Stimulated activated naive CD8-positive, alpha-beta T cell treated with anti-CD3 and anti-CD28 coated beads, Interleukin-15, Interleukin-2, amounts not matched to agents 100 ng/mL and 50 ng/mL, for 24 hours (primary cell): ENCODE results near the gene POLE.

Experiments used
- H3K27ac Mint-ChIP-seq: one replicate; pipeline ENCODE4 v1.8.0; 2021; ENCODE audit warnings: mild to moderate bottlenecking, mixed read lengths
- H3K27me3 Mint-ChIP-seq: one replicate; pipeline ENCODE4 v1.8.0; 2021; ENCODE audit warnings: mixed read lengths
- H3K36me3 Mint-ChIP-seq: one replicate; pipeline ENCODE4 v1.8.0; 2021; ENCODE audit warnings: low read depth, mixed read lengths
- H3K4me1 Mint-ChIP-seq: one replicate; pipeline ENCODE4 v1.8.0; 2021; ENCODE audit warnings: low read depth, mixed read lengths
- H3K4me3 Mint-ChIP-seq: one replicate; pipeline ENCODE4 v1.8.0; 2021; ENCODE audit warnings: mild to moderate bottlenecking, mixed read lengths
- H3K9me3 Mint-ChIP-seq: one replicate; pipeline ENCODE4 v1.8.0; 2021; ENCODE audit warnings: mixed read lengths

The POLE gene

DNA sequence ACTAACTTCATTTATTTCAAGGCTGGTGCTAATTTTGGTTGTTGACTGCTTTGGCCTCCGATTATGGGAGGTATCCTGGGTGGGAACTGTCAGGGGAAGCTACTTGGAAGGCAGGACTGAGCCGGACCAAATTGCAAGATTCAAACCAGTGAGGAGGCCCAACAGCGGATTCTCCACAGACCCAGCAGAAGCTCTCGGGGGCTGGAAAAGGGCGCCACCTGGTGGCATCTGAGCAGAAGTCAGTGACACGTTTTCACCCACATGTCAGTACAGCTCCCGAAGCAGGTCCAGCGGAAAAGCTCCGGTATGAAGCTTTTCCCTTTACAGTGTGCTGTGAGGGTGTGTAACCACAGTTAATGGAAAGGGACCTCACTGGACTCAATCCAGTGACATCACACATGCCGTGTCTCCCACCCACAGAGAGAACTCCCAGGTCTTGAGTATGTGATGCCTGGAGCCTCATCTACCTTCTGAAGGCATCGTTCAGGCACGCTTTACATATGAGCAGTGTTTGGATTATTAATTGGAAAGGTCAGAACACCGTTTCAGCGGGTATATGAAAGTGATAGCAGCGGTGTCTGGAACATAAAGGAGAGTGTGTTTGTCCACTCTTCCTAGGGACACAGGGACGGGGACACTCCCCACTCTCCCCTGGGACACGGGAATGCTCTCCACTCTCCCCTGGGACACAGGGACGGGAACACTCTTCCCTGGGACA is 72.1 kb downstream of the POLE start:
- Mint-ChIP-seq H3K27ac (no peak overlapping the region), H3K36me3 (peaks cover 4% of the 10 kb centered on the region), H3K27me3 (peaks cover 45% of the 10 kb centered on the region), H3K4me3 (no peak overlapping the region), H3K9me3 (peaks cover 3% of the 10 kb centered on the region), H3K4me1 (peaks cover 11% of the 10 kb centered on the region)

DNA sequence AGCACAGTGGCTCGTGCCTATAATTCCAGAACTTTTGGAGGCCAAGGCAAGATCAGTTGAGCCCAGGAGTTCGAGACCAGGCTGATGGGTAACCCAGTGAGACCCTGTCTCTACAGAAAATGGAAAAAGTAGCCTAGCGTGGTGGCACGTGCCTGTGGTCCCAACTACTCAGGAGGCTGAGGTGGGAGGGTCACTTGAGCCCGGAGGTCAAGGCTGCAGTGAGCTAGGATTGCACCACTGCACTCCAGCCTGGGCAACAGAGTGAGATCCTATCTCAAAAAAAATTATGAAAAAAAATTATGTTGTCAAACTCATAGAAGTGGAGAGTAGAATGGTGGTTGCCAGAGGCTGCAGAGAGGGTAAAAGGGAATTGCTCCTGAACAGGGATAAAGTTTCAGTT is 73.1 kb downstream of the POLE start:
- H3K27me3 Mint-ChIP-seq: peaks cover 54% of the 10 kb centered on the region
- no peak overlapping the region for H3K4me3 Mint-ChIP-seq

DNA sequence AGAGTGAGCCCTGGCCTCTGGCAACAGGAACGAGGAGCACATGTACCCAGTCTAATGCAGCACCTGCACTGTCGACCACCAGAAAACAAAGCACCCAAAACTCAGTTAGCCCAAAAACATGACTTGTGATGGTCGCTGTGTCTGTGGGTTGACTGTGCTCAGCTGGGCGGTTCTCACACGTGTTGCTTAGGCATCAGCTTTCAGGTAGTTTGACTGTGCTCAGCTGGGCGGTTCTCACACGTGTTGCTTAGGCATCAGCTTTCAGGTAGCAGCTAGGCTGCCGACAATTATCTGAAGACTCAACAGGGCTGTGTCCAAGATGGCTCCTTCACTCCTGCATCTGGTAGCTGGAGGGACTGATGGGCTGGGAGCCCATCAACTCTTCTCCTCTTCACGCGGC is 75.5 kb downstream of the POLE start:
- Mint-ChIP-seq H3K9me3 (no peaks in the 10 kb centered on the region), H3K4me1 (peaks cover 15% of the 10 kb centered on the region), H3K36me3 (peaks cover 4% of the 10 kb centered on the region), H3K27ac (no peak overlapping the region), H3K27me3 (peaks cover 58% of the 10 kb centered on the region), H3K4me3 (no peak overlapping the region)

More for the DNA sequence above, 73.1 kb downstream of the POLE start:
- Mint-ChIP-seq H3K9me3 (peaks cover 3% of the 10 kb centered on the region), H3K4me1 (peaks cover 11% of the 10 kb centered on the region), H3K27ac (no peak overlapping the region), H3K36me3 (peaks cover 4% of the 10 kb centered on the region)

DNA sequence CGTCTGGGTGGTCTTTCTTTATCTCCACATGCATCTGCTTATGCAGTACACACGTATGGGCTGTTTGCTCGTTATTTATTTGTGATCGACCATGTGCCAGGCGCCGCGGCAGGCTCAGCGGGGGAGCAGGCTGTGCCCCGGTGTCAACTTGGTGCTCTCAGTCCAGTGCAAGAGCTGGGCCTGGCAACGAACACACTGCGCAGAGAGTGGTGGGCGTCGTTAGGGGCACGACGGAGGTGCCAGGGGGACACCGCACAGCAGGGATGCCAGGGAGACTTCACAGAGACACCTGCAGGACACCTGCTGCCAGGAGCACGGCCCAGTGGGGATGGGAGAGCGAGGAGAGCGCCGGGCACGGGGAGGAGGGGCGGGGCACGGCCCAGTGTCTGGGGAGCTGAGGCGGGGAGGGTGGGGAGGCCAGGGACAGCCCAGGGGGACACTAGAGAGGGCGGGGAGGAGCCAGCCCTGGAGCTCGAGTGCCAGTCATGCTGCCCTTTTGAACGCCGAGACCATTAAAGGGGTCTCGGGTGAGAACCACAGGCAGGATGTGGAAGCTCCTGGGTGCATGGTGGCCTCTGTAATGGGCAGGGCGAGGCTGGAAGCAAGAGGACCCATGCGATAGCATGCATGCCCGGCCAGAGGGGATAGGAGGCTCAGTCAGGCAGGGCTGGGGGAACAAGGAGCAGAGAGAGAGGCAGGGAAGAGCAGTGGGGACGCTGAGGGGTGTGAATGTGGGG is 76.1 kb downstream of the POLE start:
- Mint-ChIP-seq H3K4me3 (no peak overlapping the region), H3K36me3 (peaks cover 4% of the 10 kb centered on the region), H3K27me3 (peaks cover 62% of the 10 kb centered on the region), H3K9me3 (no peaks in the 10 kb centered on the region), H3K27ac (no peak overlapping the region), H3K4me1 (peaks cover 18% of the 10 kb centered on the region)

DNA sequence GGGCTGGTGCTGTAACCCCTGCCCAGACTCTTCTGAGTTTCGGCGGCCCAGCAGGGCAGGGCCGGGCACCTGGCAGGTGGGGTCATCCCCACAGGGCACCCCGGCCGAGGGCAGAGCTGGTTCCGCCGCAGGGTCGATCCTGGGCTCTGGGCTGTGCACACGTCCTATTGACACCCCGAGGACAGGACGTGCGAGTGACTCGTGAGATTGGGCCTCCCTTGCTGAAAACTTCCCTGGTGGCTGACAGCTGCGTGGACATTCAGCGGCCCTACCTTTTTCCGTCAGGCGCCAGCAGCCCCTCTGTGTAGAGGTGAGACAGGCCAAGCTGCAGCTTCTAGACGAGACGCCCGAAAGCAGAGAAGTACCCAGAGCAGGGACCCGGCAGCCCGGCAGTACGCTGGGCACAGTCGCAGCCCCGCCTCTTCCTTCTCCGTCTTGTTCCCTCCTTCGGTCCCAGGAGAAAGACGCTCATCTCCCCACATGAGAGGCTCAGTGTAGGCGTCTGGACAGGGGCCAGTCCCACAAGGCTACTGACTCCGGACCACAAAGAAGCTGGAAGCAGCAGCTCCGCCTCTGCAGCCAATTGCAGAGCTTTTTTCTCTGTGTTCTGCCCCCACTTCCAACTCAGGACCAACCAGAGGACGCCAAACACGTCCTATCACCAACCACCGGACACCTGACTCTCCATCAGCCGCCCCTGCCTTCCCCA is 76.9 kb downstream of the POLE start, which contains the start of gene LRCOL1:
Gene LRCOL1 (minus strand): TSS at position 532 of the 709 bp plus-strand sequence. CDS start 4,331 bp downstream, outside the sequence.
- Mint-ChIP-seq H3K27me3 (peaks cover 56% of the 10 kb centered on the region), H3K9me3 (no peaks in the 10 kb centered on the region), H3K27ac (no peak within 1 kb of the TSS), H3K4me1 (peaks cover 18% of the 10 kb centered on the region), H3K36me3 (peaks cover 4% of the 10 kb centered on the region), H3K4me3 (no peak within 1 kb of the TSS)

DNA sequence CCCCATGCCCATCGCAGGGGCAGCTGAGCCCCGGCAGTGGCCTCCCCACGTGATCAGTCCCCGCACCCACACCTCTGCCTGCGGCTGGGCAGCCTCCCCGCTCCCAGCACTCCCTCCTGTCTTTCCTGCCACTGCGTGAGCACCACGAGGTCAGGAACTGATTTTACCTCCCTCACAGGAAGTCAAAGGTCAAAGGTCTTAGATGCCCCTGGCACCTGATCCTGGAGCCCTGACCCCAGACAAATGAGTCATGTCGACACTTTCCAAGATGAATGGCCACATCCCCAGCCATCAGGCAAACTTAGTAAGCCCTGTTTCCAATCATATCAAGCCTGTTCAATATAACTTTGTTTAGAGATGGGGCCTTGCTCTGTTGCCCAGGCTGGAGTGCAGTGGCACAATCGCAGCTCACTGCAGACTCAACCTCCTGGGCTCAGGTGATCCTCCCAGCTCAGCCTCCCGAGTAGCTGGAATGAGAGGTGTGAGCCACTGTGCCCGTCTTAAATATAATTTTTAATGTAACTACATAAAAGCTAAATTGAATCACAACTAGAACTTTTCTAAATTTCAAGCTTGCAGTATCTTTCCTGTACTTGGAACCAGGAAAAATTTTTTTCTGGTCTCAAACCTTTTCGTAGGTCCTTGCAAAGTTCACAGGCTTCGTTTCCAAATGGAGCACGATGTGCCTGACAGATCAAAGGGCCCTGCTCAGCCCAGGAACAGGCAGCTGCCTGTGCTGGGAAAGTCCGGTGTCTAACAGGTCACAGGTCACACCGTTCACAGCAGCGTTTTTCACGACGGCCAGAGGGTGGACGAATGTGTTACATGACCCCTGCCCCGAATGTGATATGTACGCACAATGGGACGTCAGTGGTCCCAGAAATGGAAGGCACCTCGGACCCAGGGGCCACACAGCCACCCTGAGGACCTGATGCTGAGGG is 78.6 kb downstream of the POLE start:
- H3K27me3 Mint-ChIP-seq: peaks cover 60% of the 10 kb centered on the region
- H3K9me3 Mint-ChIP-seq: no peaks in the 10 kb centered on the region

DNA sequence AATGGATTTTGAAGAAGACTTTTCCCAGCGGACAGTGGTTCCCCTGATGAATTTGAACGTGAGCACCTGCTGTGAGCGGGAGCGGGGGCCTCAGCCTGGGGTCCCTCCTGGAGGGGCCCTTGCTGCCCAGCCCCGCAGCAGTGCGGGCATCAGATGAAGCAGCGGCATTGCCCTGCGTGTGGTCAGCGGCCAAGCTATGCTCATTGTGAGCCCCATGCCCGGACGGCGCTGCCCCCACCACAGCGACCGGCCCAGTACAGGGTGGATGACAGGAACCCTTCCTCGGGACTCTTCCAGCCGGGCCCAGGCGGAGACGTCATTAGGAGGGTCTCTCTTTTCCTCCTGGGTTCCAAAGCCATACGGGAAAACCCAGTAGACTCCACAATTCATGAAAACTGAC is 80.2 kb downstream of the POLE start:
- H3K9me3 Mint-ChIP-seq: no peaks in the 10 kb centered on the region
- H3K4me3 Mint-ChIP-seq: no peak overlapping the region
- peaks cover 69% of the 10 kb centered on the region for H3K27me3 Mint-ChIP-seq
- H3K36me3 Mint-ChIP-seq: peaks cover 4% of the 10 kb centered on the region
- H3K4me1 Mint-ChIP-seq: peaks cover 14% of the 10 kb centered on the region
- no peak overlapping the region for H3K27ac Mint-ChIP-seq

More for the DNA sequence above, 78.6 kb downstream of the POLE start:
- Mint-ChIP-seq H3K27ac (no peak overlapping the region), H3K4me3 (no peak overlapping the region), H3K4me1 (peaks cover 14% of the 10 kb centered on the region), H3K36me3 (peaks cover 4% of the 10 kb centered on the region)

DNA sequence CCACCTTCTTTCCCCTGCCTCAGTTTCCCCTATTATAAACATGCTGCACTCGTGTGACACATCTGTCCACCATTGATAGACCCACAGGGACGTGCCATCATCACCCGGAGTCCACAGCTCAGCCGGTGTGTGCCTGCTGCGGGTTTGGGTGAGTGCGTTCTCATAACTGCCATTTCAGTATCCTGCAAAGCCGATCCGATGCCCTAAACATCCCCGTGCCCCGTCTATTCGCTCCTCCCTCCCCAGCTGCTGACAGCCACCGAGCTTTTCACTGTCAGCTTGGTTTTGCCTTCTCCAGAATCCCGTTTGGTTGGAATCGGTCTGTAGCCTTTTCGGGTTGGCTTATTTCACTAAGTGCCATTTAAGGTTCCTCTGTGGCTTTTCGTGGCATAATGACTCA is 80.7 kb downstream of the POLE start:
- H3K4me1 Mint-ChIP-seq: peaks cover 14% of the 10 kb centered on the region
- no peaks in the 10 kb centered on the region for H3K9me3 Mint-ChIP-seq
- no peak overlapping the region for H3K4me3 Mint-ChIP-seq
- peaks cover 3% of the 10 kb centered on the region for H3K36me3 Mint-ChIP-seq
- H3K27me3 Mint-ChIP-seq: peaks cover 71% of the 10 kb centered on the region
- no peak overlapping the region for H3K27ac Mint-ChIP-seq

DNA sequence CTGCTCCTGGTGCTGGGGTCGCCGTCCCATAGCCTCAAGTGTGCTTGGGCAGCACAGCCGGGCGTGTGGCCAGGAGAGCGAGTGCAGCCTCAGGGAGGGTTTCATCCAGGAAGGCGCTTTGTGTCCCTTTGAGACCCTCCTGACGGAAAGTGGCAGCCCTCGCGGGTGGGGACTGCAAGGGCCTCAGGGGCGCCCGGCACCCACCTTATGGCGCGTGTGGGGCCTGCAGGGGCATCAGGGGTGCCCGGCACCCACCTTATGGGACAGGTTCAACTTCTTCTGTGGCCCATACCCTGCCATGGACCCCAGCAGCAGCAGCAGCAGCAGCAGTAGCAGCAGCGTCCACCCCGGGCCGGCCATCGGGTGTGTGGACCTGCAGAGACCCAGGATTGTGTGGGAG is 81.2 kb downstream of the POLE start:
- H3K4me3 Mint-ChIP-seq: no peak overlapping the region
- no peak overlapping the region for H3K27ac Mint-ChIP-seq
- no peaks in the 10 kb centered on the region for H3K9me3 Mint-ChIP-seq
- H3K36me3 Mint-ChIP-seq: no peaks in the 10 kb centered on the region
- peaks cover 14% of the 10 kb centered on the region for H3K4me1 Mint-ChIP-seq
- H3K27me3 Mint-ChIP-seq: peaks cover 71% of the 10 kb centered on the region

DNA sequence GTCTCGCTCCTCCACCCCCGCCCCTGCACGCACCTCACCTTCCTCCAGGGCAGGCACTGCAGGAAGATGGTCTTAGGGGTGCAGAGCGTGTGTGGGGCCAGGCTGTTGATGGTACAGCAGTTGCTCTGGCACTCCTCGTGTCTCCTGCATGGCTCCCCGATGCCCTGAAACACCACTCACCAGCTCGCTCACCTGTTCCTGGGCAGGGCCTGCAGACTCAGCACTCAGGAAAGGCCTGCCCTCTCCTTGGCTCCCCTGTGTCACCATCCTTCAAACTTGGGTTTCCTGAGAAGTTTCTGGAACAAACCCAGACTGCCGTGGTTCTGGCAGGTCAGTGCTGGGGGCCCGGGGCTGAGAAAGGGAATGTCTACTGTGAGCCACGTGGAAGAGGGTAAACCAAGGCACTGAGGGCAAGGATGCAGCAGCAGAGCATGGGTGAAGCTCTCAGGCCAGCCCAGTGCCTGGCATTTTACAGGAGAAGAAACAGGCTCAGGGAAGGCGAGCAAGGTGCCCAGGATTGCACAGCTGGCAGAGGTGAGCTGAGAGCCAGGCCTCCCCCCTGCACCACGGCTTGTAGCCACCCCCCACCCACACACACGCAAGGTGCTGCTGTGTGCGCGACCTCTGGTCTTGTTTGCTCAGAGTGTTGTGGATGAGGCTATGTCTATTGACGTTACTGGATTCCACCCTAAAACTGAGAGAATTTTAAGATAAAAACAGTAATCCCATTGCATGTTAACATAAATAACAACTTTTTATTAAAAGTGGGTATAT is 82.3 kb downstream of the POLE start:
- H3K36me3 Mint-ChIP-seq: no peaks in the 10 kb centered on the region
- H3K27me3 Mint-ChIP-seq: peaks cover 68% of the 10 kb centered on the region
- peaks cover 20% of the 10 kb centered on the region for H3K4me1 Mint-ChIP-seq
- H3K4me3 Mint-ChIP-seq: no peak overlapping the region
- no peak overlapping the region for H3K27ac Mint-ChIP-seq
- no peaks in the 10 kb centered on the region for H3K9me3 Mint-ChIP-seq

DNA sequence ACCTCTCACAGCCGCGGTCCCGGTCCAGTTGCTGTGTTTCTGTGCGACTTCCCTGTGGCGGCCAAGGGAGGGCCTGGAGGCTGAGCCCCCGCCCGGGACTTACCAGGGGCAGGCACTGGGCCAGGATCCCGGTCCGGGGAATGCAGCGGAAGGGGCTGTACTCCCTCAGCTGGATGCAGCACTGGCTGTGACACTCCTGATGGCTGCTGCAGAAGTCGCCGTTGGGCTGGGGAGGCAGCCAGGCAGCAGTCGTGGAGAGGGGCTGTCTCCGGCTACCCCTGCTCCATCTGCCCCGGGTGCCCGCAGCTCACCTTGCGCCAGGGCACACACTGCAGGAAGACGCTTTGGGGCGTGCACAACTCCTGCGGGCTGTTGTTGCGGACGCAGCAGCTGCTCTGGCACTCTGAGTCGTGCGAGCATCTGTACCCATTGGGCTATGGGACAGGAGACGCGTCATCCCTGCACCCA is 83.0 kb downstream of the POLE start:
- no peaks in the 10 kb centered on the region for H3K36me3 Mint-ChIP-seq
- no peaks in the 10 kb centered on the region for H3K9me3 Mint-ChIP-seq
- H3K27ac Mint-ChIP-seq: no peak overlapping the region
- no peak overlapping the region for H3K4me3 Mint-ChIP-seq
- peaks cover 25% of the 10 kb centered on the region for H3K4me1 Mint-ChIP-seq
- H3K27me3 Mint-ChIP-seq: peaks cover 66% of the 10 kb centered on the region

DNA sequence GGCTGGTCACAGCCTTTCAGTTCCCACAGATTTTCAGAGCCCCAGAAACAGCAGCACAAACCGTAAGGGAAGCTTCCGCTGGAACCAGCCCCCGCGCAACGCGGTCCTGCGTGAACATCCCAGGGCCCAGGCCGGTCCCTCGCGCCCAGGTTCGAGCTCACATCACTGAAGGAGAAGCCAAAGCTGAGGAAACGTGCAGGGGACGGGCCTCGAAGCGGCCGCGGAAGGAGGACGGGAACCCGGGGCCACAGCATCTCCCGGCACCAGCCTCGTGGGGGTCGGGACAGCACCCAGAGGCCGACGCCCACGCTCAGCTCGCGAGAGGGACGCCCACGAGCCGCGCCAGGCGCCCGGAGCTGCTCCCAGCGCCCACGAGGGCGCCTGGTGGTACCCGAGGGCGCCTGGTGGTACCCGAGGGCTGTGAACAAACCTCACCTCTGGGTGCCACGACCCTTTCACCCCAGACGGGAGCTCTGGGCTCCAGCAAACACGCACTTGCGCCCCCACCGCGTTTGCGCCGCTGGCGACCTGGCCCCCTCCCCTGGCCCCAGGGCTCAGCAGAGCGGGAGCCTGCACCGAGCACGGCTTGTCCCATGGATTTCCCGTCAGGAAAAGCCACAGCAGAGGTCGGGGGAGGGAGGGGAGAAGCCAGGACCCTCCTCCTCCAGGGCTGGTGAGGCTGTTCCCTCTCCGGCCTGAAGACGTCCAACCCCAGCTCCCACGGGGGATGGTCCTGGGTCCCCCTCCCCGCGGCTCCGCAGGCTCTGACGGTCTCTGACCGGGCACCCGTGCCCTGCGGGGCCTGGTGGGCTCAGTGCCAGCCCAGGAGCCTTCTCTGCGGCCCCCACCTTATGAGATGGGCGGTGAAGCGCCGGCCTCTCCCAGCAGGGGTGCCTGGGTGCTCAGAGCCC is 83.6 kb downstream of the POLE start:
- Mint-ChIP-seq H3K4me3 (no peak overlapping the region), H3K27me3 (peaks cover 66% of the 10 kb centered on the region), H3K4me1 (peaks cover 29% of the 10 kb centered on the region), H3K36me3 (no peaks in the 10 kb centered on the region), H3K9me3 (no peaks in the 10 kb centered on the region), H3K27ac (no peak overlapping the region)
